ENCODE results near the gene DEAF1. TPM values are rescaled to one million over a fixed set of nuclear protein-coding genes. Genes with fewer than 3 reads are reported as not detected.

DEAF1 gene
- total and polyA plus RNA-seq, 7 donors: 12.5 to 30.0 (median 18.1) TPM

GRCh38 chr11:699753-700152 lies 4.7 kb upstream of the DEAF1 start:
- no peak for TF ChIP-seq CTCF (IDR thresholded peaks at IDR 0.05)
- 86 to 100% (median 96%) methylated on average over 1 of the region's 1 CpG for WGBS, 3 donors
- ATAC-seq: no peak
- DNase-seq: no peak
- peaks cover 0 to 1% (median 0%) of the 10 kb centered on the region in 3 donors for H3K27me3 ChIP-seq (ENCODE audit: insufficient read depth in 3 of 3, low read length in 2 of 3)
- intact Hi-C loops (cut with DNase I): loop anchor here in 1 of 2 donors (10.0 kb wide), 1 partner anchor 125 kb away; the partner anchor contains the start of gene PHRF1
- no peaks in the 10 kb centered on the region for H3K9me3 ChIP-seq
- H3K36me3 ChIP-seq (ENCODE audit: insufficient read depth in 1 of 2, low read depth in 1 of 2): peaks cover 0 to 27% of the 10 kb centered on the region in 2 donors
- peaks cover 32% of the 10 kb centered on the region for H3K4me1 ChIP-seq
- H3K4me3 ChIP-seq: no peak overlapping the region
- no peak overlapping the region for H3K27ac ChIP-seq

GRCh38 chr11:699116-699508 lies 4.1 kb upstream of the DEAF1 start:
- Histone ChIP-seq H3K4me3 (no peak overlapping the region), H3K36me3 (ENCODE audit: insufficient read depth in 1 of 2, low read depth in 1 of 2) (peaks cover 0 to 27% of the 10 kb centered on the region in 2 donors), H3K27me3 (ENCODE audit: insufficient read depth in 3 of 3, low read length in 2 of 3) (peaks cover 0 to 1% (median 0%) of the 10 kb centered on the region in 3 donors), H3K4me1 (peaks cover 32% of the 10 kb centered on the region), H3K27ac (peak overlapping the region; percentile 100), H3K9me3 (no peaks in the 10 kb centered on the region)
- DNase-seq: no peak
- intact Hi-C loops (cut with DNase I): loop anchor here in 1 of 2 donors (10.0 kb wide), 1 partner anchor 124 kb away; the partner anchor contains the start of gene PHRF1
- no peak for TF ChIP-seq CTCF (IDR thresholded peaks at IDR 0.05)
- WGBS, 3 donors: 86 to 96% (median 95%) methylated on average over 7 of the region's 7 CpGs
- ATAC-seq: no peak

- peak overlapping the region; percentile 100 for H3K27ac ChIP-seq
- peaks cover 0 to 1% (median 0%) of the 10 kb centered on the region in 3 donors for H3K27me3 ChIP-seq (ENCODE audit: insufficient read depth in 3 of 3, low read length in 2 of 3)
- intact Hi-C loops (cut with DNase I): loop anchor here in 1 of 2 donors (10.0 kb wide), 1 partner anchor 124 kb away; the partner anchor contains the start of gene PHRF1
- peak in 1 of 2 donors; percentile 15 for DNase-seq
- H3K36me3 ChIP-seq (ENCODE audit: insufficient read depth in 1 of 2, low read depth in 1 of 2): peaks cover 0 to 26% of the 10 kb centered on the region in 2 donors
- no peak for ATAC-seq
- no peak for TF ChIP-seq CTCF (IDR thresholded peaks at IDR 0.05)
- H3K4me3 ChIP-seq: no peak overlapping the region
- no peaks in the 10 kb centered on the region for H3K9me3 ChIP-seq
- H3K4me1 ChIP-seq: peaks cover 36% of the 10 kb centered on the region
- WGBS, 3 donors: 67 to 77% (median 73%) methylated on average over 17 of the region's 17 CpGs
Observed at GRCh38 chr11:698493-699115, 3.6 kb upstream of the DEAF1 start.

- TF ChIP-seq CTCF (IDR thresholded peaks at IDR 0.05): no peak
- H3K9me3 ChIP-seq: no peaks in the 10 kb centered on the region
- ATAC-seq (no peak), DNase-seq (no peak)
- H3K4me3 ChIP-seq: peak overlapping the region; percentile 20
- intact Hi-C loops (cut with DNase I): loop anchor here in 1 of 2 donors (10.0 kb wide), 1 partner anchor 123 kb away; the partner anchor contains the start of gene PHRF1
- peak overlapping the region; percentile 100 for H3K27ac ChIP-seq
- H3K36me3 ChIP-seq (ENCODE audit: insufficient read depth in 1 of 2, low read depth in 1 of 2): peaks cover 0 to 23% of the 10 kb centered on the region in 2 donors
- H3K27me3 ChIP-seq (ENCODE audit: insufficient read depth in 3 of 3, low read length in 2 of 3): peaks cover 0 to 1% (median 0%) of the 10 kb centered on the region in 3 donors
- H3K4me1 ChIP-seq: peaks cover 43% of the 10 kb centered on the region
- whole genome bisulfite sequencing, 3 donors: 71 to 75% (median 74%) methylated on average over 11 of the region's 11 CpGs
Observed at GRCh38 chr11:697811-698311, 2.8 kb upstream of the DEAF1 start.
